ENCODE data around the gene CASP4.

CASP4 gene

GRCh38 chr11:104916442-104916841 lies 51.9 kb downstream of the CASP4 start:
- Histone ChIP-seq H3K4me3 (ENCODE audit: low read depth, low read length) (no peak overlapping the region), H3K27ac (ENCODE audit: extremely low read depth, low read depth, low read length) (no peak overlapping the region), H3K4me1 (ENCODE audit: control insufficient read depth, insufficient read depth, low read length) (no peaks in the 10 kb centered on the region), H3K9me3 (ENCODE audit: control insufficient read depth, insufficient read depth, low read depth, low read length) (no peaks in the 10 kb centered on the region), H3K36me3 (ENCODE audit: control insufficient read depth in 2 of 2, insufficient read depth in 1 of 2, low read length in 2 of 2) (no peaks in the 10 kb centered on the region)
- CTCF ChIA-PET: interaction anchor here (0.6 kb wide), 1 partner anchor 11 kb away, joined by 3 read pairs; no protein-coding TSS in a partner anchor
- POLR2A ChIA-PET: no interaction called here
- TF ChIP-seq ZNF133 (tag by site-specific recombination; IDR thresholded peaks at IDR 0.05) (no peak), ZNF629 (tag by site-specific recombination; IDR thresholded peaks at IDR 0.05) (no peak), ZNF24 (tag by site-specific recombination; IDR thresholded peaks at IDR 0.05) (no peak)

- ChIA-PET CTCF (interaction anchor here (0.7 kb wide), 1 partner anchor 17 kb away, joined by 3 read pairs; no protein-coding TSS in a partner anchor), POLR2A (no interaction called here)
- Histone ChIP-seq H3K27ac (ENCODE audit: extremely low read depth, low read depth, low read length) (no peak overlapping the region), H3K9me3 (ENCODE audit: control insufficient read depth, insufficient read depth, low read depth, low read length) (no peaks in the 10 kb centered on the region), H3K36me3 (ENCODE audit: control insufficient read depth in 2 of 2, insufficient read depth in 1 of 2, low read length in 2 of 2) (no peaks in the 10 kb centered on the region), H3K4me1 (ENCODE audit: control insufficient read depth, insufficient read depth, low read length) (no peaks in the 10 kb centered on the region), H3K4me3 (ENCODE audit: low read depth, low read length) (no peak overlapping the region)
- no peak for TF ChIP-seq ZNF211 (tag by site-specific recombination; IDR thresholded peaks at IDR 0.05; ENCODE audit: low read depth)
- no peak for TF ChIP-seq ZNF791 (tag by site-specific recombination; IDR thresholded peaks at IDR 0.05)
- TF ChIP-seq PATZ1 (tag by site-specific recombination; IDR thresholded peaks at IDR 0.05): no peak
- no peak for TF ChIP-seq ZNF521 (tag by site-specific recombination; IDR thresholded peaks at IDR 0.05)
- no peak for TF ChIP-seq ZBTB48 (tag by site-specific recombination; IDR thresholded peaks at IDR 0.05)
- TF ChIP-seq HOXD13 (CRISPR knock-in tag; IDR thresholded peaks at IDR 0.05; ENCODE audit: borderline replicate concordance): no peak
- no peak for TF ChIP-seq ZNF544 (tag by site-specific recombination; IDR thresholded peaks at IDR 0.05)
- TF ChIP-seq ZNF148 (tag by site-specific recombination; IDR thresholded peaks at IDR 0.05; ENCODE audit: borderline replicate concordance): no peak
- TF ChIP-seq SP3 (tag by site-specific recombination; IDR thresholded peaks at IDR 0.05): no peak
- TF ChIP-seq ZNF280D (tag by site-specific recombination; IDR thresholded peaks at IDR 0.05): no peak
- TF ChIP-seq ZNF48 (tag by site-specific recombination; IDR thresholded peaks at IDR 0.05): no peak
- no peak for TF ChIP-seq ZSCAN30 (tag by site-specific recombination; IDR thresholded peaks at IDR 0.05)
- TF ChIP-seq ZNF221 (tag by site-specific recombination; IDR thresholded peaks at IDR 0.05; ENCODE audit: borderline replicate concordance): no peak
- no peak for TF ChIP-seq ZNF10 (tag by site-specific recombination; IDR thresholded peaks at IDR 0.05)
- no peak for TF ChIP-seq ZBTB49 (tag by site-specific recombination; IDR thresholded peaks at IDR 0.05; ENCODE audit: low read depth)
- TF ChIP-seq SALL2 (tag by site-specific recombination; IDR thresholded peaks at IDR 0.05; ENCODE audit: borderline replicate concordance): no peak
- TF ChIP-seq ZBTB8A (tag by site-specific recombination; IDR thresholded peaks at IDR 0.05): no peak
Observed at GRCh38 chr11:104912102-104912501, 56.3 kb downstream of the CASP4 start.

Measured in HEK293 (cell line).